PC-9 (cell line): ENCODE measurements around the gene S100A8. TPM values are rescaled to one million over a fixed set of nuclear protein-coding genes. Genes with fewer than 3 reads are reported as not detected.

Experiments
- BruUV-seq: library from RNA; stranded (reverse); fragments of 400-500 nt; replicated peaks from 2 replicates; lab custom pipeline; 2021; lab: Mats Ljungman, UMichigan
- CTCF ChIA-PET: fragments of 300-600 bp; sonication (Branson Sonifier 250); formaldehyde crosslinking; loops from one replicate; lab custom pipeline; 2022; ENCODE audit warnings: antibody characterized with exemption; lab: Charles Lee
- POLR2A ChIA-PET: fragments of 300-600 bp; sonication (Branson Sonifier 250); formaldehyde crosslinking; loops from one replicate; lab custom pipeline; 2022; ENCODE audit warnings: antibody characterized with exemption; ENCODE audit not compliant: unreplicated experiment; lab: Charles Lee
- DNase-seq, 2 experiments: peaks; one replicate each; pipeline versions ENCODE4 v3.0.0 to v3.0.0-alpha.2; 2015 to 2022; ENCODE audit warnings: mixed read lengths in 1 of 2
- H2AFZ ChIP-seq: fragments of 200-600 bp; sonication (generic); 2 replicates; pipeline ENCODE4 v1.8.1; 2017; ENCODE audit warnings: antibody characterized with exemption
- H3F3A ChIP-seq: fragments of 200-600 bp; sonication (generic); 2 replicates; pipeline ENCODE4 v1.8.1; 2017; ENCODE audit warnings: antibody characterized with exemption, mild to moderate bottlenecking, low read depth; ENCODE audit not compliant: insufficient read depth
- H3K27ac ChIP-seq: fragments of 200-600 bp; sonication (generic); 2 replicates; pipeline ENCODE4 v1.6.1; 2016; ENCODE audit warnings: mixed run types
- H3K27me3 ChIP-seq: fragments of 200-600 bp; sonication (generic); 2 replicates; pipeline ENCODE4 v1.6.1; 2016; ENCODE audit warnings: low read depth, mixed run types; ENCODE audit not compliant: insufficient read depth
- H3K36me3 ChIP-seq: fragments of 200-600 bp; sonication (generic); 2 replicates; pipeline ENCODE4 v1.6.1; 2016; ENCODE audit warnings: low read depth, mixed run types
- H3K4me1 ChIP-seq: fragments of 200-600 bp; sonication (generic); replicated peaks from 2 replicates; pipeline ENCODE4 v1.6.1; 2016; ENCODE audit warnings: mixed run types; ENCODE audit not compliant: insufficient read depth
- H3K4me2 ChIP-seq: fragments of 200-600 bp; sonication (generic); 2 replicates; pipeline ENCODE4 v1.6.1; 2017; ENCODE audit warnings: mixed run types
- H3K4me3 ChIP-seq: fragments of 200-600 bp; sonication (generic); 2 replicates; pipeline ENCODE4 v1.6.1; 2016; ENCODE audit warnings: mixed run types
- H3K79me2 ChIP-seq: fragments of 200-600 bp; sonication (generic); 2 replicates; pipeline ENCODE4 v1.6.1; 2017; ENCODE audit warnings: low read depth, mixed run types
- H3K9me2 ChIP-seq: fragments of 200-600 bp; sonication (generic); 2 replicates; pipeline ENCODE4 v1.8.1; 2017; ENCODE audit warnings: mild to moderate bottlenecking; ENCODE audit not compliant: insufficient read depth
- H3K9me3 ChIP-seq: fragments of 200-600 bp; sonication (generic); 2 replicates; pipeline ENCODE4 v1.8.1; 2016; ENCODE audit warnings: low read depth; ENCODE audit not compliant: insufficient read depth
- H4K20me1 ChIP-seq: fragments of 200-600 bp; sonication (generic); 2 replicates; pipeline ENCODE4 v1.8.1; 2017; ENCODE audit not compliant: insufficient read depth
- CTCF ChIP-seq: fragments of 200-600 bp; sonication (generic); conservative IDR thresholded peaks from 2 replicates; pipeline ENCODE4 v1.6.1; 2017; ENCODE audit warnings: mixed run types, antibody characterized with exemption, mild to moderate bottlenecking, moderate library complexity
- EZH2 ChIP-seq: fragments of 200-600 bp; sonication (generic); IDR thresholded peaks from 2 replicates; pipeline ENCODE4 v1.8.0; 2017; ENCODE audit warnings: antibody characterized with exemption, low read depth
- intact Hi-C: fragments of 100-400 bp; cut with micrococcal nuclease; formaldehyde crosslinking; loops from one replicate; pipeline ENCODE4 v1.10.0; 2022; ENCODE audit not compliant: unreplicated experiment
- total RNA-seq: library from RNA; stranded (reverse); gene quantifications from 2 replicates; pipeline ENCODE4 v1.2.3, GENCODE V29; 2021

S100A8 gene
- total RNA-seq, 1 experiment from 2014 or later: not detected

- no peak for TF ChIP-seq CTCF
- TF ChIP-seq EZH2: no peak
- Histone ChIP-seq H3K27me3 (peaks cover 38% of the 10 kb centered on the region), H2AFZ (no peak overlapping the region), H3K4me2 (no peak overlapping the region), H3K36me3 (no peaks in the 10 kb centered on the region), H3K4me1 (no peaks in the 10 kb centered on the region), H3F3A (no peaks in the 10 kb centered on the region), H4K20me1 (no peaks in the 10 kb centered on the region), H3K79me2 (no peaks in the 10 kb centered on the region), H3K9me3 (no peaks in the 10 kb centered on the region), H3K27ac (no peak overlapping the region), H3K4me3 (no peak overlapping the region), H3K9me2 (no peaks in the 10 kb centered on the region)
- intact Hi-C loops: no loop called here
- ChIA-PET POLR2A (no interaction called here), CTCF (no interaction called here)
- BruUV-seq: no TSS peak
- no peak for DNase-seq
These were observed 44.7 kb downstream of the S100A8 start for GRCh38 chr1:153346077-153346723.

- H3K9me3 ChIP-seq: no peaks in the 10 kb centered on the region
- no peaks in the 10 kb centered on the region for H3K9me2 ChIP-seq
- H4K20me1 ChIP-seq: no peaks in the 10 kb centered on the region
- intact Hi-C loops: no loop called here
- no peak overlapping the region for H3K4me2 ChIP-seq
- no peaks in the 10 kb centered on the region for H3K4me1 ChIP-seq
- TF ChIP-seq EZH2 (no peak), CTCF (no peak)
- DNase-seq: no peak
- no peaks in the 10 kb centered on the region for H3F3A ChIP-seq
- H3K36me3 ChIP-seq: no peaks in the 10 kb centered on the region
- H3K27ac ChIP-seq: no peak overlapping the region
- no peaks in the 10 kb centered on the region for H3K79me2 ChIP-seq
- POLR2A ChIA-PET: no interaction called here
- H3K4me3 ChIP-seq: no peak overlapping the region
- peaks cover 44% of the 10 kb centered on the region for H3K27me3 ChIP-seq
- CTCF ChIA-PET: no interaction called here
- no peak overlapping the region for H2AFZ ChIP-seq
- BruUV-seq: no TSS peak
These were observed 45.4 kb downstream of the S100A8 start for GRCh38 chr1:153345187-153346076.

- POLR2A ChIA-PET: no interaction called here
- CTCF ChIA-PET: no interaction called here
These were observed 46.2 kb downstream of the S100A8 start for GRCh38 chr1:153344718-153345025.

More at GRCh38 chr1:153344718-153345025, 46.2 kb downstream of the S100A8 start:
- H3K4me2 ChIP-seq: no peak overlapping the region
- H3F3A ChIP-seq: no peaks in the 10 kb centered on the region
- no peaks in the 10 kb centered on the region for H3K79me2 ChIP-seq
- no peak for DNase-seq
- H4K20me1 ChIP-seq: no peaks in the 10 kb centered on the region
- intact Hi-C loops: no loop called here
- H3K36me3 ChIP-seq: no peaks in the 10 kb centered on the region
- peaks cover 46% of the 10 kb centered on the region for H3K27me3 ChIP-seq
- no peak overlapping the region for H3K4me3 ChIP-seq
- TF ChIP-seq EZH2: no peak
- TF ChIP-seq CTCF: no peak
- H3K4me1 ChIP-seq: no peaks in the 10 kb centered on the region
- H3K9me2 ChIP-seq: no peaks in the 10 kb centered on the region
- no peak overlapping the region for H2AFZ ChIP-seq
- H3K9me3 ChIP-seq: no peaks in the 10 kb centered on the region
- BruUV-seq: no TSS peak
- no peak overlapping the region for H3K27ac ChIP-seq
